Measurements from ENCODE around the gene CA6.

The CA6 gene

DNA sequence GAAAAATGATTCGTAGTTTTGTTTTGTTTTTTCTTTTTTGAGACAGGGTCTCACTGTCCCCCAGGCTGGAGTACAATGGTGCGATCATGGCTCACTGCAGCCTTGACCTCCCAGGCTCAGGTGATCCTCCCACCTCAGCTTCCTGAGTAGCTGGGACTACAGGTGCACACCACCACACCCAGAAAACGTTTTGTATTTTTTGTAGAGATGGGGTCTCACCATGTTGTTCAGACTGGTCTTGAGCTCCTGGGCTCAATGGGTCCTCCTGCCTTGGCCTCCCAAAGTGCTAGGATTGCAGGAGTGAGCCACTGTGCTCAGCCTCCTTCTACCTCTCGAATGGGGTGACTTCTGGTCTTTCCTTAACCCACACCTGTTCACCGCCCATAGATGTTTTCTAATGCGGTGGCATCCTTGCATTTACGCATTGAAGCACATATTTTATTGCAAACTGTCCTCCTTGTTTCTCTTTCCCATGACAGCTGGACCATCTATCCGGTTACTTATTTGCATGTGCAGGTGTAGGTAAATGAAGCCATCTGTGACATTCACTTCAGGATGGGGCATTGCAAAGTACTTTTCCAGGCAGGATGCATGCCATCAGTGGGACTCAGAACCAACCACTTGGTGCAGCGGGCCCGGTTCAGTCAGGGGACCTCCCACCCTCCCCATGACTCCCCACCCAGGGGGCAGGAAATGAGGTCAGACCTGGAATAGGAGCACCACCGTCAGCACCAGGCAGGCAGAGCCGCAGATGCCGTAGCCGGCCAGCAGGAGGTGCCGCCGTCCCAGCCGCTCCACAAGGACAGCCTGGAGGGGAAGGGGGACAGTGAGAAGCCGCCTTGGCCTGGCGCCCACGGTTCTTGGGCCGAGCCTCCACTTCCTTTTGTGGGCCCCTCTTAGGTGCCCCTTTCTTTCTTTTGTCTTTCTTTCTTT lies 64.0 kb downstream of the CA6 start:
- no peak for DNase-seq

DNA sequence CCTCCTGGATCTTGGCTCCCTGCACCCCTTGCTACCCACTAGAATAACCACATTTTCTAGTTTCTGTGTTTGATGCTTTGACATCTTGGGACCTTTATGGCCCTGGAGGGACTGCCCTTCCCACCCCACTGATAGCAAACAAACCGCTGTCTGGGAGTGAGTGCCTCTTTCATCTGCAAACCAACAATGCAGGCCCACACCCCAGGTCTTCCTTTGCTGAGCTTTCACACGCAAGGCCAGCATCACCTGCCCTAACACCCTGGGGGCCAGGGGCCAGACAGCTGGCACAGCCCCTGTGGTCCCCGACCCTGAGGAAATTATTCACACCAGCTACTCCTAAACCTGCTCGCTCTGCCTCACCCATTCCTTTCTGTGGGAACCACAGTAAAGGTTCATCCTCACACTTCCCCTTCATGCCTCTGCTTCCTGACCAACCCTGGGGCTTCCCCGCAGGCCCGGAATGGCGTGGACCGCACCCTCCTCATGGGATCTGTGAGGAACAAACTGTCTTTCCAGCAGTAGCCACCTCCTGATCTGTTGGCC lies 65.2 kb downstream of the CA6 start:
- DNase-seq: no peak

- peak; percentile 66 for DNase-seq
These were observed 68.2 kb downstream of the CA6 start for GRCh38 chr1:9013819-9014218.

DNA sequence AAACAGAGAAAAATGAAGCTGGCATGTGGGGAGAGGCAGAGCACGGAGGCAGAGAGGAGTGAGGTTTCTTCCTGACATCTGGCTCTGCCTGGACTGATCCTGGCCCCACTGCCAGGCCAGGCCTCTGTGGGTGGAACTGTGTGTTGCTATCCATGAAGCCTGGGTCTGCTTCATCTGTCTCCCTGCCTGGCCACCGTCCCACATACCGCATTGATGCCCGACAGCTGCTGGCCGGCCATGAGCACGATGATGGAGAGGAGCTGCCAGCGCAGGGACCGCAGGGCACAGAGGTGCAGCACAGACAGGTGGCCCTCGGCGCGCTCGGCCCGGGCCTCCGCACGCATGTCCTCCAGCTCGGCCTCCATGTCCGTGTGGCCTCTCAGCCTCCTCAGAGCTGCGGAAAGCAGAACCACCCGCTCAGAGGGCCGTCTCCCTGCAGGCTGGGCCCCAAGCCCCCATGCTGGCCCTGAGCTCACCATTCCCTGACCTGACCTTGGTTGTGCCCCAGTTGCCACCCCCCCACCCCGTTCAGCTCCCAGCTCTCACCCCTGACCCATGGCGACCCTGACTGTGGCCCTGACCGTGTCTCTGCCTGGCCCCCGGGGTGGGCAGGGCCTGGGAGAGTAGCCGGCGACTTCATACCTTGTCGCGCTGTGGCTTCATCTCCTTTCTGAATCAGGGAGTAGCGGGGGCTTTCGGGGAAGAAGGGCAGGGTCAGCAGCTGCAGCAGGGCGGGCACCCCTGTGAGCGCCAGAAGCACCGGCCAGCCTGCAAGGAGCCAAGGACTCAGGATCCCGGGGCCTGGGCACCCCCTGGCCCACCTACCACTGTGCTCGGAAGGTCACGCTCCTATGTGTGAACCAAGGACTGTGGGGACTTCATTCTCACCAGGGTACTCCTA lies 69.1 kb downstream of the CA6 start:
- no peak for DNase-seq

- DNase-seq: no peak
These were observed 70.8 kb downstream of the CA6 start for GRCh38 chr1:9016455-9016854.

DNA sequence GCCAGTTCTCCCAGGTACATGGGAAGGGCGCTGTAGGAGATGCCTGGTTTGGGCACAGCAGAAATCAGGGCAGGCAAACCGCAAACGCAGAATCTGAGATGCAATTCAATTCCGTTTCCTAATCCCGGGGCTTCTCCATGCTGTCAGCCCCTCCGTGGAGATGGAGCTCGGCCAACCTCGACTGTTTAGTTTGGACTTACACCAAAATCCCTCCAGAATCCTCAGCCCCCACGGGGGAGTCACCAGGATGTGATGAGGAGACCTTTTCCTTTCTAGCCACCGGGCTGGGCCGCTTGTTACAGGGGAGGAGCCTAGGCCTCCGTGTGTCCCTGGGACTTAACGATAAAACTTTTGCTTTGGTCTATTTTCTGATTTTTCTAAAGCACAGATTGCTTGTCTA lies 72.7 kb downstream of the CA6 start:
- no peak for DNase-seq

- DNase-seq: no peak
These were observed 74.2 kb downstream of the CA6 start for GRCh38 chr1:9019896-9020295.

- peak; percentile 20 for DNase-seq
These were observed 74.6 kb downstream of the CA6 start for GRCh38 chr1:9020305-9020704.

DNA sequence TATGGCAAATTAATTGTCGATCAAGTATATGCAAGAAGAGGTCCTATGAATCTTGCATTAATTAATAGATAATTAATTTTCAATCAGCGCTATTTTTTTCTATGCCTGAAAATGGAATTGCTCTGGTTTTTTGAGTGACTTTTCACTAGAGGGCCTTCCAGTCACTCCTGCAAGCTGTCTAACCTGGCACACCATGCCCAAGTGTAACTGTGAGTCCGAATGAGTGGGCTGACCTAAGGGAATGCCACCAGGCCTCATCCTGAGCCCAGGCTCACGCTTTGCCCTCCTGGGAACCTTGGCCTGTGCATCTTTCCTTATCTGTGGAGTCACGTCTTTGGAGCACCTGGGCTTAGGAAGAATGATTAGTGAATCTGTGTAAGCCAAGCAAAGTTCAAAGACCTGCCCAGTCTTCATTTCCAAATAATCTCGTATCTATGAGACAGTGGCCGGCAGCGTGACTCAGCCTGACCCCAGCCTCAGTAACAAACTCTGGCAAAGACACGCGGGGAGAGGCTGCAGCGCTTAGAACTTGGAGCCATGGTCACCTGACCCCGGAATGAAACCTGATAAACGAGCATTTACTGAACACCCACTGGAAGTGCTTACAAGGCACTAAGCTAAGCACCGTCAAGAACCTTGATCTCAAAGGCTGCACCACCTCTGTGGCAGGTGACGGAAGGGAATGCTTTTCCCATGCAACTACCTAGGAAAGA lies 76.5 kb downstream of the CA6 start:
- DNase-seq: peak; percentile 45

GRCh38 chr1:9022773-9023172 lies 77.1 kb downstream of the CA6 start:
- no peak for DNase-seq
